Measurements from ENCODE around the gene ANGEL1. TPM values are rescaled to one million over a fixed set of nuclear protein-coding genes. Genes with fewer than 3 reads are reported as not detected.

The ANGEL1 gene
- polyA plus RNA-seq, 3 donors, result 8.1 to 10.4 (median 8.5) TPM

- no peak for TF ChIP-seq CTCF (IDR thresholded peaks at IDR 0.05)
- no peaks in the 10 kb centered on the region for H3K9me3 ChIP-seq (replicated peaks in 1 of 2; ENCODE audit: control insufficient read depth in 1 of 2, insufficient read depth in 1 of 2, low read length in 2 of 2)
- Mint-ChIP-seq H3K4me3 (no peak overlapping the region), H3K9me3 (peaks cover 0 to 2% (median 0%) of the 10 kb centered on the region in 7 donors), H3K27ac (peak overlapping the region in 6 of 7 donors; percentile 33 to 85 (median 52)), H3K4me1 (peaks cover 39% of the 10 kb centered on the region), H3K36me3 (peaks cover 21 to 35% of the 10 kb centered on the region in 2 donors), H3K27me3 (ENCODE audit: low read depth in 3 of 3) (peaks cover 0 to 2% (median 2%) of the 10 kb centered on the region in 3 donors)
- H3K36me3 ChIP-seq (replicated peaks in 1 of 2; ENCODE audit: control insufficient read depth in 1 of 2, insufficient read depth in 2 of 2, low read length in 2 of 2), result no peaks in the 10 kb centered on the region
- no peaks in the 10 kb centered on the region for H3K79me2 ChIP-seq (ENCODE audit: insufficient read depth, low read length)
- no peaks in the 10 kb centered on the region for H4K20me1 ChIP-seq (ENCODE audit: insufficient read depth, low read length)
- H2AFZ ChIP-seq (ENCODE audit: insufficient read depth, low read depth, low read length, poor library complexity, severe bottlenecking), result no peak overlapping the region
- intact Hi-C loops (cut with micrococcal nuclease), result no loop called here
- no peak overlapping the region for H3K4me2 ChIP-seq (replicated peaks; ENCODE audit: extremely low read depth, low read length, poor library complexity, severe bottlenecking)
- H3K4me3 ChIP-seq (replicated peaks in 1 of 3; ENCODE audit: low read depth in 2 of 3, low read length in 3 of 3), result no peak overlapping the region
- 86% methylated on average over 4 of the region's 7 CpGs for WGBS (ENCODE audit: insufficient coverage)
- peaks cover 15 to 21% of the 10 kb centered on the region in 2 donors for H3K4me1 ChIP-seq (ENCODE audit: control insufficient read depth in 1 of 2, insufficient read depth in 2 of 2, low read length in 2 of 2)
- DNase-seq, result no peak
- H3K27me3 ChIP-seq (ENCODE audit: control insufficient read depth in 2 of 2, insufficient read depth in 2 of 2, low read length in 2 of 2), result no peaks in the 10 kb centered on the region
- no peak overlapping the region for H3K9ac ChIP-seq (ENCODE audit: insufficient read depth, low read length, poor library complexity, severe bottlenecking)
- H3K27ac ChIP-seq (ENCODE audit: low read depth in 1 of 2, low read length in 2 of 2), result peak overlapping the region in 1 of 2 donors; percentile 47
Observed at GRCh38 chr14:76829650-76830421, 17.2 kb upstream of the ANGEL1 start.

- Histone ChIP-seq H3K9ac (ENCODE audit: insufficient read depth, low read length, poor library complexity, severe bottlenecking) (no peak overlapping the region), H4K20me1 (ENCODE audit: insufficient read depth, low read length) (no peaks in the 10 kb centered on the region), H3K9me3 (replicated peaks in 1 of 2; ENCODE audit: control insufficient read depth in 1 of 2, insufficient read depth in 1 of 2, low read length in 2 of 2) (no peaks in the 10 kb centered on the region), H2AFZ (ENCODE audit: insufficient read depth, low read depth, low read length, poor library complexity, severe bottlenecking) (no peak overlapping the region), H3K4me1 (ENCODE audit: control insufficient read depth in 1 of 2, insufficient read depth in 2 of 2, low read length in 2 of 2) (peaks cover 15 to 21% of the 10 kb centered on the region in 2 donors), H3K36me3 (replicated peaks in 1 of 2; ENCODE audit: control insufficient read depth in 1 of 2, insufficient read depth in 2 of 2, low read length in 2 of 2) (no peaks in the 10 kb centered on the region), H3K79me2 (ENCODE audit: insufficient read depth, low read length) (no peaks in the 10 kb centered on the region), H3K4me3 (replicated peaks in 1 of 3; ENCODE audit: low read depth in 2 of 3, low read length in 3 of 3) (no peak overlapping the region), H3K27me3 (ENCODE audit: control insufficient read depth in 2 of 2, insufficient read depth in 2 of 2, low read length in 2 of 2) (no peaks in the 10 kb centered on the region), H3K4me2 (replicated peaks; ENCODE audit: extremely low read depth, low read length, poor library complexity, severe bottlenecking) (no peak overlapping the region), H3K27ac (ENCODE audit: low read depth in 1 of 2, low read length in 2 of 2) (peak overlapping the region; percentile 4 to 47)
- Mint-ChIP-seq H3K9me3 (peaks cover 0 to 2% (median 0%) of the 10 kb centered on the region in 7 donors), H3K4me3 (no peak overlapping the region), H3K36me3 (peaks cover 14 to 27% of the 10 kb centered on the region in 2 donors), H3K27ac (peak overlapping the region in 6 of 7 donors; percentile 25 to 91 (median 73)), H3K27me3 (ENCODE audit: low read depth in 3 of 3) (peaks cover 0 to 2% (median 2%) of the 10 kb centered on the region in 3 donors), H3K4me1 (peaks cover 39% of the 10 kb centered on the region)
- intact Hi-C loops (cut with micrococcal nuclease), result no loop called here
- peak; percentile 27 to 81 (median 53) for DNase-seq
- no peak for TF ChIP-seq CTCF (IDR thresholded peaks at IDR 0.05)
- WGBS (ENCODE audit: insufficient coverage), result 88% methylated on average over 1 of the region's 3 CpGs
Observed at GRCh38 chr14:76829013-76829365, 16.3 kb upstream of the ANGEL1 start.
